ENCODE results near the gene ANKRD44.

DNA sequence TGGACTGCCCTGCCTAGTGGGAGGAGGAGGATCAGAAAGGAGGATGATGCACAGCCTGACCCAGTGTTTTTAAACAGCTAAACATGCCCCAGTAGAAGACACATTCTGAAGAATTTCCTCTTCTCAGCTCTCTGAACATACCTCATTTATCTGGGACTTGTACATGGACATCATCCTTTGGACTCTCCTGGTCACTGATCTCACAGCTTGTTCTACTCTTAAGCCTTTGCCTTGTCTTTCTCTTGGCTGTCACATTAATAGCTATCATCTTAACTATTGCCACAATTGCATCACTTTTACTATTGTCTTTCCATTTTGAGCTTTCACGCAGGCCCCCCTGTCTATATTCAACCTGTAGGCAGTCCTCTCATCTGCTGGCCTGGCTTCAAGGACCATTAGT, 342.1 kb downstream of the ANKRD44 start:
- TF ChIP-seq, protein P1, sequence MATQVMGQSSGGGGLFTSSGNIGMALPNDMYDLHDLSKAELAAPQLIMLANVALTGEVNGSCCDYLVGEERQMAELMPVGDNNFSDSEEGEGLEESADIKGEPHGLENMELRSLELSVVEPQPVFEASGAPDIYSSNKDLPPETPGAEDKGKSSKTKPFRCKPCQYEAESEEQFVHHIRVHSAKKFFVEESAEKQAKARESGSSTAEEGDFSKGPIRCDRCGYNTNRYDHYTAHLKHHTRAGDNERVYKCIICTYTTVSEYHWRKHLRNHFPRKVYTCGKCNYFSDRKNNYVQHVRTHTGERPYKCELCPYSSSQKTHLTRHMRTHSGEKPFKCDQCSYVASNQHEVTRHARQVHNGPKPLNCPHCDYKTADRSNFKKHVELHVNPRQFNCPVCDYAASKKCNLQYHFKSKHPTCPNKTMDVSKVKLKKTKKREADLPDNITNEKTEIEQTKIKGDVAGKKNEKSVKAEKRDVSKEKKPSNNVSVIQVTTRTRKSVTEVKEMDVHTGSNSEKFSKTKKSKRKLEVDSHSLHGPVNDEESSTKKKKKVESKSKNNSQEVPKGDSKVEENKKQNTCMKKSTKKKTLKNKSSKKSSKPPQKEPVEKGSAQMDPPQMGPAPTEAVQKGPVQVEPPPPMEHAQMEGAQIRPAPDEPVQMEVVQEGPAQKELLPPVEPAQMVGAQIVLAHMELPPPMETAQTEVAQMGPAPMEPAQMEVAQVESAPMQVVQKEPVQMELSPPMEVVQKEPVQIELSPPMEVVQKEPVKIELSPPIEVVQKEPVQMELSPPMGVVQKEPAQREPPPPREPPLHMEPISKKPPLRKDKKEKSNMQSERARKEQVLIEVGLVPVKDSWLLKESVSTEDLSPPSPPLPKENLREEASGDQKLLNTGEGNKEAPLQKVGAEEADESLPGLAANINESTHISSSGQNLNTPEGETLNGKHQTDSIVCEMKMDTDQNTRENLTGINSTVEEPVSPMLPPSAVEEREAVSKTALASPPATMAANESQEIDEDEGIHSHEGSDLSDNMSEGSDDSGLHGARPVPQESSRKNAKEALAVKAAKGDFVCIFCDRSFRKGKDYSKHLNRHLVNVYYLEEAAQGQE (IDR thresholded peaks at IDR 0.05; ENCODE audit: insufficient read depth in 1 of 2, low read depth in 2 of 2, low read length in 1 of 2): no peak
- no peak for TF ChIP-seq POLR2AphosphoS5 (IDR thresholded peaks at IDR 0.05; ENCODE audit: low read depth, low read length)
- TF ChIP-seq, protein P2, sequence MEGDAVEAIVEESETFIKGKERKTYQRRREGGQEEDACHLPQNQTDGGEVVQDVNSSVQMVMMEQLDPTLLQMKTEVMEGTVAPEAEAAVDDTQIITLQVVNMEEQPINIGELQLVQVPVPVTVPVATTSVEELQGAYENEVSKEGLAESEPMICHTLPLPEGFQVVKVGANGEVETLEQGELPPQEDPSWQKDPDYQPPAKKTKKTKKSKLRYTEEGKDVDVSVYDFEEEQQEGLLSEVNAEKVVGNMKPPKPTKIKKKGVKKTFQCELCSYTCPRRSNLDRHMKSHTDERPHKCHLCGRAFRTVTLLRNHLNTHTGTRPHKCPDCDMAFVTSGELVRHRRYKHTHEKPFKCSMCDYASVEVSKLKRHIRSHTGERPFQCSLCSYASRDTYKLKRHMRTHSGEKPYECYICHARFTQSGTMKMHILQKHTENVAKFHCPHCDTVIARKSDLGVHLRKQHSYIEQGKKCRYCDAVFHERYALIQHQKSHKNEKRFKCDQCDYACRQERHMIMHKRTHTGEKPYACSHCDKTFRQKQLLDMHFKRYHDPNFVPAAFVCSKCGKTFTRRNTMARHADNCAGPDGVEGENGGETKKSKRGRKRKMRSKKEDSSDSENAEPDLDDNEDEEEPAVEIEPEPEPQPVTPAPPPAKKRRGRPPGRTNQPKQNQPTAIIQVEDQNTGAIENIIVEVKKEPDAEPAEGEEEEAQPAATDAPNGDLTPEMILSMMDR (IDR thresholded peaks at IDR 0.05): no peak
